SK-N-SH (cell line): ENCODE measurements around the gene PTGFRN. TPM values are rescaled to one million over a fixed set of nuclear protein-coding genes. Genes with fewer than 3 reads are reported as not detected.

Experiments
- CTCF ChIA-PET: fragments of 300-600, 350-600 bp; formaldehyde crosslinking; extraction: SDS; loops from one replicate; lab custom pipeline; 2021; lab: Yijun Ruan, JAX
- POLR2A ChIA-PET: fragments of 350-600 bp; sonication (Branson Sonifier 250); formaldehyde crosslinking; extraction: SDS; loops from one replicate; lab custom pipeline; 2020; ENCODE audit warnings: antibody characterized with exemption, inconsistent platforms; lab: Yijun Ruan, JAX
- DNase-seq: peaks from one replicate; pipeline ENCODE4 v3.0.0; 2012
- H2AFZ ChIP-seq: fragments of 200-600 bp; sonication (generic); 2 replicates; pipeline ENCODE4 v1.8.1; 2016; ENCODE audit warnings: antibody characterized with exemption, mild to moderate bottlenecking, low read depth
- H3F3A ChIP-seq: fragments of 200-600 bp; sonication (generic); replicated peaks from 2 replicates; pipeline ENCODE3; 2016; ENCODE audit warnings: antibody characterized with exemption, mild to moderate bottlenecking; ENCODE audit not compliant: insufficient read depth
- H3K27ac ChIP-seq, 2 experiments: fragments of 200-500 bp in 1 of 2; fragments of 200-600 bp in 1 of 2; sonication (Bioruptor generic) in 1 of 2; sonication (generic), shearing (Covaris generic) in 1 of 2; 2 replicates each; pipeline versions ENCODE4 v1.5.1 to v1.6.1; 2014 to 2016; ENCODE audit warnings: low read depth in 2 of 2, inconsistent platforms in 1 of 2, low read length in 1 of 2, mild to moderate bottlenecking in 1 of 2, mixed read lengths in 1 of 2
- H3K27me3 ChIP-seq: fragments of 200-600 bp; sonication (generic), shearing (Covaris generic); 2 replicates; pipeline ENCODE4 v1.6.1; 2016; ENCODE audit warnings: mixed run types; ENCODE audit not compliant: insufficient read depth
- H3K36me3 ChIP-seq, 2 experiments: fragments of 200-500 bp in 1 of 2; fragments of 200-600 bp in 1 of 2; sonication (Bioruptor generic) in 1 of 2; sonication (generic) in 1 of 2; replicated peaks in 1 of 2; 2 replicates each; pipeline versions ENCODE3 to v1.5.1; 2014 to 2016; ENCODE audit warnings: low read length in 1 of 2, mild to moderate bottlenecking in 1 of 2; ENCODE audit not compliant: insufficient read depth in 2 of 2, control insufficient read depth in 1 of 2
- H3K4me1 ChIP-seq, 2 experiments: fragments of 200-500 bp in 1 of 2; fragments of 200-600 bp in 1 of 2; sonication (Bioruptor generic) in 1 of 2; sonication (generic), shearing (Covaris generic) in 1 of 2; 2 replicates each; pipeline versions ENCODE4 v1.5.1 to v1.6.1; 2014 to 2016; ENCODE audit warnings: low read depth in 1 of 2, low read length in 1 of 2, mixed run types in 1 of 2; ENCODE audit not compliant: insufficient read depth in 2 of 2, control insufficient read depth in 1 of 2
- H3K4me2 ChIP-seq: fragments of 200-600 bp; sonication (generic), shearing (Covaris generic); 2 replicates; pipeline ENCODE4 v1.6.1; 2017; ENCODE audit warnings: mixed run types
- H3K4me3 ChIP-seq, 2 experiments: fragments of 200-500 bp in 1 of 2; fragments of 200-600 bp in 1 of 2; sonication (Bioruptor generic) in 1 of 2; sonication (generic), shearing (Covaris generic) in 1 of 2; 2 replicates each; pipeline versions ENCODE4 v1.5.1 to v1.8.1; 2014 to 2016; ENCODE audit warnings: low read depth in 2 of 2, inconsistent platforms in 1 of 2, low read length in 1 of 2, mild to moderate bottlenecking in 1 of 2, mixed read lengths in 1 of 2, moderate library complexity in 1 of 2
- H3K79me2 ChIP-seq: fragments of 200-600 bp; sonication (generic); 2 replicates; pipeline ENCODE4 v1.8.1; 2017; ENCODE audit warnings: mild to moderate bottlenecking; ENCODE audit not compliant: insufficient read depth
- H3K9ac ChIP-seq: fragments of 200-600 bp; sonication (generic); 2 replicates; pipeline ENCODE4 v1.6.1; 2017; ENCODE audit warnings: mixed run types
- H3K9me2 ChIP-seq: fragments of 200-600 bp; sonication (generic); 2 replicates; pipeline ENCODE4 v1.6.1; 2017; ENCODE audit warnings: mixed run types
- H3K9me3 ChIP-seq: fragments of 200-600 bp; sonication (generic); 2 replicates; pipeline ENCODE4 v1.6.1; 2017; ENCODE audit warnings: mixed run types, mild to moderate bottlenecking, moderate library complexity
- H4K20me1 ChIP-seq: fragments of 200-600 bp; sonication (generic); 2 replicates; pipeline ENCODE4 v1.6.1; 2017; ENCODE audit warnings: mild to moderate bottlenecking, mixed run types; ENCODE audit not compliant: insufficient read depth
- CHD2 ChIP-seq: fragments of 150-350 bp; IDR thresholded peaks from 2 replicates; pipeline ENCODE4 v1.6.1; 2018; ENCODE audit warnings: low read length; ENCODE audit not compliant: partially characterized antibody
- EZH2phosphoT487 ChIP-seq: fragments of 200-600 bp; sonication (generic); IDR thresholded peaks from 2 replicates; pipeline ENCODE4 v1.6.1; 2017; ENCODE audit warnings: low read depth, mixed run types, mild to moderate bottlenecking, antibody characterized with exemption, moderate library complexity, borderline replicate concordance
- FOSL2 ChIP-seq: IDR thresholded peaks from 2 replicates; pipeline ENCODE4 v1.4.0; 2012; ENCODE audit warnings: low read depth, mild to moderate bottlenecking, moderate library complexity, borderline replicate concordance
- FOXJ3 ChIP-seq: sonication (generic); formaldehyde crosslinking; IDR thresholded peaks from 2 replicates; pipeline ENCODE4 v1.5.1; 2020; ENCODE audit warnings: mild to moderate bottlenecking, missing genetic modification reagents
- GABPA ChIP-seq: IDR thresholded peaks from 2 replicates; pipeline ENCODE4 v1.4.0; 2012; ENCODE audit warnings: low read depth, mild to moderate bottlenecking
- JUND ChIP-seq: IDR thresholded peaks from 2 replicates; pipeline ENCODE4 v1.4.0; 2012
- MEF2A ChIP-seq: IDR thresholded peaks from 2 replicates; pipeline ENCODE4 v1.4.0; 2012; ENCODE audit warnings: low read depth, borderline replicate concordance
- NFIC ChIP-seq: IDR thresholded peaks from 2 replicates; pipeline ENCODE4 v1.4.0; 2012; ENCODE audit warnings: borderline replicate concordance
- POLR2AphosphoS5 ChIP-seq: IDR thresholded peaks from 2 replicates; pipeline ENCODE4 v1.6.1; 2012; ENCODE audit warnings: low read depth, low read length
- RCOR1 ChIP-seq: fragments of 150-350 bp; IDR thresholded peaks from 2 replicates; pipeline ENCODE4 v1.6.1; 2017; ENCODE audit warnings: antibody characterized with exemption, low read length
- RXRA ChIP-seq: IDR thresholded peaks from 2 replicates; pipeline ENCODE4 v1.4.0; 2012; ENCODE audit warnings: low read depth, mild to moderate bottlenecking, borderline replicate concordance
- TAF1 ChIP-seq: IDR thresholded peaks from 2 replicates; pipeline ENCODE4 v1.6.1; 2012; ENCODE audit warnings: low read depth, mild to moderate bottlenecking, low read length, moderate library complexity, borderline replicate concordance
- TEAD4 ChIP-seq: IDR thresholded peaks from 2 replicates; pipeline ENCODE4 v1.4.0; 2012; ENCODE audit warnings: mild to moderate bottlenecking, borderline replicate concordance; ENCODE audit not compliant: insufficient read depth
- WGBS: methylation state at CpG from one replicate; pipeline ENCODE4 v1.1.6; 2017; ENCODE audit warnings: low lambda C conversion rate; 5-methylcytosine and 5-hydroxymethylcytosine counted together
- polyA plus RNA-seq, 3 experiments: library from polyadenylated mRNA; depleted of rRNA; stranded (reverse); fragments of >200 nt; gene quantifications; 2 replicates each; pipeline ENCODE4 v1.2.3, GENCODE V29; 2012
- TF ChIP-seq, protein P1 (sequence below): IDR thresholded peaks from 2 replicates; pipeline ENCODE4; 2012
- TF ChIP-seq, protein P2 (sequence below): IDR thresholded peaks from 2 replicates; pipeline ENCODE4 v1.4.0; 2012; ENCODE audit warnings: low read depth, borderline replicate concordance
- TF ChIP-seq, protein P3 (sequence below): fragments of 150-350 bp; IDR thresholded peaks from 2 replicates; pipeline ENCODE4 v1.6.1; 2016; ENCODE audit warnings: mild to moderate bottlenecking, low read depth, low read length
- TF ChIP-seq, protein P4 (sequence below): fragments of 150-350 bp; IDR thresholded peaks from 2 replicates; pipeline ENCODE4 v1.6.1; 2017; ENCODE audit warnings: antibody characterized with exemption, low read length, low read depth, borderline replicate concordance

PTGFRN gene
- polyA plus RNA-seq, 1 of the 3 experiments (the other 2 are of a cell fraction): 22.4 TPM

DNA sequence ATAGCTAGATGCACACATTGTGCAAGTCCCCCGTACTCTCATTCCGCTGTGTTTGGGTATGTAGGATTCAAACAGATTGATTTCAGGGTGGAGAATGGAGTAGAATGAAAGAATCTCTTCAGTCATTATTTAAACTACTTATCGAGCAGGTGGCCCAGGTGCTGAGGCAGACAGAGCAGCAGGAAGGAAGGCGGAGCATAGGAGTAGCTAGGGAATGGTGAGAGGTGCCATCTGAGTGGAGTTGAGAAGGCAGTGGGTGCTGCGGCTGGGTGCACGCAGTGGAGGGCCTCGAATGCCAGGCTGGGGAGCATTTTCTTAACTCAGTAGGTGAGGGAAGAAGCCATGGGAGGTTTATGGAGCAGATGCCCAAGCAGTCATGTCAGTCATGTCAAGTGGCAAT, 46.7 kb downstream of the PTGFRN start:
- H3K9me2 ChIP-seq: no peaks in the 10 kb centered on the region
- TF ChIP-seq, protein P1, sequence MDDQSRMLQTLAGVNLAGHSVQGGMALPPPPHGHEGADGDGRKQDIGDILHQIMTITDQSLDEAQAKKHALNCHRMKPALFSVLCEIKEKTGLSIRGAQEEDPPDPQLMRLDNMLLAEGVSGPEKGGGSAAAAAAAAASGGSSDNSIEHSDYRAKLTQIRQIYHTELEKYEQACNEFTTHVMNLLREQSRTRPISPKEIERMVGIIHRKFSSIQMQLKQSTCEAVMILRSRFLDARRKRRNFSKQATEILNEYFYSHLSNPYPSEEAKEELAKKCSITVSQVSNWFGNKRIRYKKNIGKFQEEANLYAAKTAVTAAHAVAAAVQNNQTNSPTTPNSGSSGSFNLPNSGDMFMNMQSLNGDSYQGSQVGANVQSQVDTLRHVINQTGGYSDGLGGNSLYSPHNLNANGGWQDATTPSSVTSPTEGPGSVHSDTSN: no peak
- H3K27ac ChIP-seq: no peak overlapping the region
- no peaks in the 10 kb centered on the region for H3K79me2 ChIP-seq
- ChIA-PET POLR2A (no interaction called here), CTCF (no interaction called here)
- H3K4me2 ChIP-seq: no peak overlapping the region
- no peak overlapping the region for H2AFZ ChIP-seq
- no peak for DNase-seq
- no peak overlapping the region for H3K9ac ChIP-seq
- H3K9me3 ChIP-seq: no peaks in the 10 kb centered on the region
- no peak overlapping the region for H3K4me3 ChIP-seq
- H3F3A ChIP-seq: no peaks in the 10 kb centered on the region
- H3K36me3 ChIP-seq: peaks cover 0 to 2% of the 10 kb centered on the region in 2 experiments
- WGBS: 88% methylated on average over 7 of the region's 7 CpGs
- H3K27me3 ChIP-seq: no peaks in the 10 kb centered on the region
- no peaks in the 10 kb centered on the region for H4K20me1 ChIP-seq
- H3K4me1 ChIP-seq: no peaks in the 10 kb centered on the region

DNA sequence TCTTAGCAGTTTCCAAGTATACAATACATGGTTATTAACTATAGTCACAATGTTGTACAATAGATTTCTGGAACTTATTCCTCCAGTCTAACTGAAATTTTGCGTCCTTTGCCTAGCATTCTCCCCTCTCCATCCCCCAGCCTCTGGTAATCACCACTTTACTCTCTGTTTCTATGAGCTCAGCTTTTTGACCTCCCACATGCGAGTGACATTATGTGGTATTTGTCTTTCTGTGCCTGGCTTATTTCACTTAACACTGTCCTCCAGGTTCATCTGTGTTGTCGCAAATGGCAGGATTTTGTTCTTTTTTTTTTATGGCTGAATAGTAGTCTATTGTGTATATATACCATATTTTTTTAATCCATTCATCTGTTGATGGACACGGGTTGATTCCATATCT, 47.9 kb downstream of the PTGFRN start:
- H4K20me1 ChIP-seq: no peaks in the 10 kb centered on the region
- POLR2A ChIA-PET: no interaction called here
- CTCF ChIA-PET: interaction anchor here (1.0 to 1.4 kb wide), 3 partner anchors 14 to 233 kb away, joined by 3 to 4 read pairs (median 4); no protein-coding TSS in a partner anchor

DNA sequence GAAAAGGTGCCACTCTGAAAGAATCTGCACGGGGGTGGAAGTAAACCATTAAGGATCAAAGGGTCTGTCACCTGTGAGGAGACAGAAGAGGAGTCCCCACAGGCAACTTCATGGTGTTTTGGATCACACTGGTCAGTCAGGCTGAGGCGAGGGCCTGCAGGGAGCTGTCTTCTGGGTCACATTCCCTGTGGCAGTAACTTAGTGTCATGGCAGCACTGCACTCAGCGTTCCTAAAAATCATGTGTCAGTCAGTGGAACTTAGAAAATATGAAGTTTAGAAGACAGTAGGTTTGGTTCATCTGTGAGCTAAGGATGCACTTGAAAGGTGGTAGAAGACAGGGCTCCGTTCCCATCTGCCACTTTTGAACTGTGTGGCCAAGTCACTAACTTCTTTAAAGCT, 48.4 kb downstream of the PTGFRN start:
- Histone ChIP-seq H3K9me2 (no peaks in the 10 kb centered on the region), H3K9ac (no peak overlapping the region), H4K20me1 (no peaks in the 10 kb centered on the region), H3K4me1 (peaks cover 0 to 3% of the 10 kb centered on the region in 2 experiments; a peak in 1 of 4 replicates), H3K4me3 (no peak overlapping the region), H3K4me2 (no peak overlapping the region), H3K79me2 (no peaks in the 10 kb centered on the region), H3K9me3 (no peaks in the 10 kb centered on the region), H2AFZ (no peak overlapping the region), H3K27me3 (no peaks in the 10 kb centered on the region), H3K27ac (no peak overlapping the region), H3K36me3 (peaks cover 0 to 2% of the 10 kb centered on the region in 2 experiments), H3F3A (no peaks in the 10 kb centered on the region)
- WGBS: 71% methylated on average over 4 of the region's 4 CpGs
- POLR2A ChIA-PET: no interaction called here
- DNase-seq: no peak
- CTCF ChIA-PET: interaction anchor here (1.4 kb wide), 2 partner anchors 13 to 233 kb away, joined by 4 read pairs; no protein-coding TSS in a partner anchor
- TF ChIP-seq TEAD4 (no peak), RCOR1 (no peak), FOSL2 (no peak), JUND (no peak), NFIC (no peak), POLR2AphosphoS5 (no peak), TAF1 (no peak), MEF2A (no peak)
- TF ChIP-seq, protein P2, sequence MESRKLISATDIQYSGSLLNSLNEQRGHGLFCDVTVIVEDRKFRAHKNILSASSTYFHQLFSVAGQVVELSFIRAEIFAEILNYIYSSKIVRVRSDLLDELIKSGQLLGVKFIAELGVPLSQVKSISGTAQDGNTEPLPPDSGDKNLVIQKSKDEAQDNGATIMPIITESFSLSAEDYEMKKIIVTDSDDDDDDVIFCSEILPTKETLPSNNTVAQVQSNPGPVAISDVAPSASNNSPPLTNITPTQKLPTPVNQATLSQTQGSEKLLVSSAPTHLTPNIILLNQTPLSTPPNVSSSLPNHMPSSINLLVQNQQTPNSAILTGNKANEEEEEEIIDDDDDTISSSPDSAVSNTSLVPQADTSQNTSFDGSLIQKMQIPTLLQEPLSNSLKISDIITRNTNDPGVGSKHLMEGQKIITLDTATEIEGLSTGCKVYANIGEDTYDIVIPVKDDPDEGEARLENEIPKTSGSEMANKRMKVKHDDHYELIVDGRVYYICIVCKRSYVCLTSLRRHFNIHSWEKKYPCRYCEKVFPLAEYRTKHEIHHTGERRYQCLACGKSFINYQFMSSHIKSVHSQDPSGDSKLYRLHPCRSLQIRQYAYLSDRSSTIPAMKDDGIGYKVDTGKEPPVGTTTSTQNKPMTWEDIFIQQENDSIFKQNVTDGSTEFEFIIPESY: no peak
- TF ChIP-seq, protein P3, sequence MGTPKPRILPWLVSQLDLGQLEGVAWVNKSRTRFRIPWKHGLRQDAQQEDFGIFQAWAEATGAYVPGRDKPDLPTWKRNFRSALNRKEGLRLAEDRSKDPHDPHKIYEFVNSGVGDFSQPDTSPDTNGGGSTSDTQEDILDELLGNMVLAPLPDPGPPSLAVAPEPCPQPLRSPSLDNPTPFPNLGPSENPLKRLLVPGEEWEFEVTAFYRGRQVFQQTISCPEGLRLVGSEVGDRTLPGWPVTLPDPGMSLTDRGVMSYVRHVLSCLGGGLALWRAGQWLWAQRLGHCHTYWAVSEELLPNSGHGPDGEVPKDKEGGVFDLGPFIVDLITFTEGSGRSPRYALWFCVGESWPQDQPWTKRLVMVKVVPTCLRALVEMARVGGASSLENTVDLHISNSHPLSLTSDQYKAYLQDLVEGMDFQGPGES: no peak

More for the DNA sequence above, 47.9 kb downstream of the PTGFRN start:
- TF ChIP-seq FOXJ3: no peak
- TF ChIP-seq GABPA: no peak
- no peak for TF ChIP-seq TEAD4
- TF ChIP-seq, protein P4, sequence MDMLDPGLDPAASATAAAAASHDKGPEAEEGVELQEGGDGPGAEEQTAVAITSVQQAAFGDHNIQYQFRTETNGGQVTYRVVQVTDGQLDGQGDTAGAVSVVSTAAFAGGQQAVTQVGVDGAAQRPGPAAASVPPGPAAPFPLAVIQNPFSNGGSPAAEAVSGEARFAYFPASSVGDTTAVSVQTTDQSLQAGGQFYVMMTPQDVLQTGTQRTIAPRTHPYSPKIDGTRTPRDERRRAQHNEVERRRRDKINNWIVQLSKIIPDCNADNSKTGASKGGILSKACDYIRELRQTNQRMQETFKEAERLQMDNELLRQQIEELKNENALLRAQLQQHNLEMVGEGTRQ: no peak
- TF ChIP-seq RXRA: no peak
- TF ChIP-seq EZH2phosphoT487: no peak
- TF ChIP-seq, protein P1: no peak
- TF ChIP-seq CHD2: no peak
- Histone ChIP-seq H2AFZ (no peak overlapping the region), H3K4me1 (no peaks in the 10 kb centered on the region; a peak in 1 of 4 replicates), H3K9ac (no peak overlapping the region), H3K79me2 (no peaks in the 10 kb centered on the region), H3K9me2 (no peaks in the 10 kb centered on the region), H3K9me3 (no peaks in the 10 kb centered on the region), H3K27me3 (no peaks in the 10 kb centered on the region), H3K4me2 (no peak overlapping the region), H3K36me3 (peaks cover 0 to 2% of the 10 kb centered on the region in 2 experiments), H3K27ac (no peak overlapping the region), H3F3A (no peaks in the 10 kb centered on the region), H3K4me3 (no peak overlapping the region)
- no peak for DNase-seq
- WGBS: 77% methylated on average over 4 of the region's 4 CpGs
